Measurements from ENCODE around the gene SNX30.

Gene SNX30

DNA sequence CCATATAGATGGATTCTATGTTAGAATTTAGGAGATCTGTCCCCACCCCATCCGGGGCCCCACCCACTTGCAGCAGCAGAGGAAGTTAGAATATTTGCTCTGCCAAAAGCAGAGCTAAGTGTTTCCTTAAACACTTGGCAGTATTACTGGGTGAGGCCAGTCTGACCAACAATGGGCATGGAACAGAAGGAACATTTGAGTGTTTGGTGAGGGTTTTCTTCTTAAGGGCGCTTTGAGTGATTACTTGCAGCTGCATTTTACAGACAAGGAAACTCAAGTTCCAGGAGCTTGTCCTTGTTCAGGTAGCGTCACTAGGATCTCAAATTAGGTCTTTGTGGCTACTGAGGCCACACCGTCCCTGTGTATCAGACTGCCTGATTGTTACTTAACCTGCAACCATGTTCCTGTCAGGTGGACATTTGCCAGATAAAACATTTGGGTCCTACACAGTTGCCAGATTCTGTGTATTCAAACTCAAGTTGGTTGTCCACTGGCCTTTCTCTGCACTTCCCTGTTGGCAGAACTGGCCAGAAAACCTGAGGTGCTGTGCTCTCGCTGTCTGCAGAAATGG is 80.8 kb downstream of the SNX30 start:
- DNase-seq, result peak in 1 of 3 experiments; percentile 50

GRCh38 chr9:112831969-112832368 is 81.4 kb downstream of the SNX30 start:
- DNase-seq, result no peak

- no peak for DNase-seq
These were observed 82.5 kb downstream of the SNX30 start for GRCh38 chr9:112833081-112833480.

DNA sequence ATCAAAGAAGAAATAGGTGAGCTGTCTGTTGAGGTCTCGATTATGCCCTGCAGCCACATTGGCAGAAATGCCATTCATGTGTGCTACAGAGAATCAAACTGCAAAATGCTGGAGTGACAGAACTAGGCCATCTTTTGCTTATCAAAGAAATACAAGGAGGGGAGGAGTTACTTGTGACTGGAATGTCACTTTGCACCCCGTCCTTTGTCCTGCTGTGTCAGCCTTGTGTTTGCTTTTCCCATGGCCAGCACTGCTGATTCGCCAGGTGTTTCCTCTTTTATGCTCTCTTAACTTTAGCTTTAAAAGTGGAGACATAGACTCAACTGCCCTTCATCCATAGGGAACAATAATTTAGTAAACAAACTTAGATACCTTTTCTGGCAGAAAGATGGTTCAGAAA is 85.8 kb downstream of the SNX30 start:
- peak; percentile 15 to 44 (median 18) for DNase-seq

- DNase-seq, result no peak
These were observed 87.8 kb downstream of the SNX30 start for GRCh38 chr9:112838342-112838741.

- no peak for DNase-seq
These were observed 88.8 kb downstream of the SNX30 start for GRCh38 chr9:112839331-112839730.

DNA sequence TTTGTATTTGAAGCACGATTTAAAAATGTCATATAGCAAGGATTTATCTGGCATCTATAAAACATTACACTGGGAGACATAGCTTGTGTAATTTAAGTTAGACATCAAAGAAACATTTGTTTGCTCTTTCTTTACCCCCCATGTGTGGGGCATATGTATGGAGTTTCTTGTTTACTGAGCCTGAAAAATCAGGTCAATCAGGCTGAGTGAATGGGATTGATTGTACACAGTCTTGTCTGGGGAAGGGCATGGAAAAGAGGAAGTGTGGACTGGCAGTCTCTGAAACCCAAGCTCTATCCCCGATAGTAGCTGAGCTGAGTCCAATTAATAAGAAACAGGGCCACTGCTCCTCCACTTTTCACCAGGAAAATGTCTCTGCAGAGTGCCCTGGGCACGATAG is 90.7 kb downstream of the SNX30 start:
- peak in 2 of 3 experiments; percentile 18 to 58 for DNase-seq

GRCh38 chr9:112842555-112842954 is 92.0 kb downstream of the SNX30 start:
- DNase-seq, result no peak

GRCh38 chr9:112844771-112845542 is 94.4 kb downstream of the SNX30 start:
- DNase-seq, result peak in 2 of 3 experiments; percentile 41 to 64

DNA sequence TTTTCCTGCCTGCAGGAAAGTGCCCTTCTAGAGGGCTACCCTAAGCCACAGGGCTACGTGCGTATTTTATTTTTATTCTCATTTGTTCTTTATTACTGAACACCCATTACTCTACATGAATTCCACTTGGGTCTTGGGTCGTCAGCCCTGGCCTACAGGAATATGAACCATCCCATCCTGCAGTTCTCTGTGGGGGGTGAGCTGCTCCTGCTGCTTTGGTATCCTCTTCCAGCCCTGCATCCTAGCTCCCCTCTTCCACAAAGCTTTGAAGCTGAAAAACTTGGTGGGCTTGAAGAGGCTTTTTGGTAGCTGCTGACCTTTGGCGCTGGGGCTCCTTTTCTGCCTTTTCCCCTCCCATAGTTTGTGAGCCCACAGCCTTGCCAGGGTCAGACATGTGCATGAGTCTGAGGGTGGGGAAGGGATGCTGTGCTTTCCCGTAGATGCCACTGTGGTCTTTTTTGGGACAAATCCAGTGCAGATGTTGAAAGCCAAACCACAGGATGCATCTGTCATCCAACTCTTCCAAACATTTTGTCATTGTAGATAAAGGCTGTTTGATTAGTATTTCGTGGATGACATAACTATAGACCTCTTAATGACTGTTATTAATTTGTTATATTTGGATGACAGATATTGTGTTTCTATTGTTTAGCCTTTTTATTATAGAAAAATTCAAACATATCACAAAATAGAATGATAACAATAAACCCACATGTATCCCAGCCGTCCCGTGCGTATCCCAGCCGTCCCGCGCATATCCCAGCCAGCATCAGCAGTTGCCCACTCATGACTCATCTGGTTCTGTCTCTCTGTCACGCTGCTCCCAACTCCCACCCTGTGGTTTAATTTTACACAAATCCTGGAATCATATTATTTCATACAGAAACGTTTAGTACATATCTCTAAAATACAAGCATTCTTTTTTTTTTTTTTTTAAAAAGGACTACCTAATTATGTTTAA is 96.2 kb downstream of the SNX30 start:
- no peak for DNase-seq

GRCh38 chr9:112848316-112849151 is 98.0 kb downstream of the SNX30 start:
- no peak for DNase-seq

GRCh38 chr9:112849363-112849922 is 98.9 kb downstream of the SNX30 start:
- DNase-seq, result no peak

GRCh38 chr9:112850840-112851239 is 100.3 kb downstream of the SNX30 start:
- no peak for DNase-seq

GRCh38 chr9:112852741-112853504 is 102.4 kb downstream of the SNX30 start:
- DNase-seq, result no peak

DNA sequence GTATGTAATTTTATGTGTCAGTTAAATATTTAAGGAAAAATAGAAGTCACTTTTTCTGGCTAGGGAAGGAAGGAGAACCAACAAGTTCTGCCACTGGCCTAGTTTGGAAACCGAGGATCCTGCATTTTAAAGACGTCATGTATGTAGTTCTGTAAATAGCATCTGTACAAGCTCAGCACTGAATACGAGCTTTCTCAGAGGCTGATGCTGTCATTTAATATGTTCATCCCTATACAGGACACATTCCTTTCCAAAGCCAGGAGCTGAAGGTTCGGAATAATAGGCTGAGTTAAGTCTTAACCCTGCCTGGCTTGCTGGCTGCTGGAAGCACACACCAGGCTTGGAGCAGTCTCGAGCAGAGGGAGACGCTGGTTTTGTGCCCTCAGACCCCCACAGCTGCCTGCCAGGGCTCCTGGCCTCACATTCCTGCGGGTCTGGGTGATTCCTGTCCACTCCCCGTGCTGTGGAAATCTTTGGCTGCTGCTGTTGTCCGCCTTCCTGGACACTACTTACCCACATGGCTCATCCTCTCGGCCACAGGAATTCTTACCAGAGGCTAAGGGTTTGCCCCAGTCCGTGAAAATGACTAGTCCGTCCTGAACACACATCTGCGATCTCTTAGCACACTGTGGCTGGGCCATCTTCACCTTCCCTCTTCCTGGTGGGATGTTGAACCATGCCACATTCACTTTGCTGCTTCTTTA is 103.5 kb downstream of the SNX30 start:
- DNase-seq, result no peak

- DNase-seq, result no peak
These were observed 104.1 kb downstream of the SNX30 start for GRCh38 chr9:112854657-112855056.

DNA sequence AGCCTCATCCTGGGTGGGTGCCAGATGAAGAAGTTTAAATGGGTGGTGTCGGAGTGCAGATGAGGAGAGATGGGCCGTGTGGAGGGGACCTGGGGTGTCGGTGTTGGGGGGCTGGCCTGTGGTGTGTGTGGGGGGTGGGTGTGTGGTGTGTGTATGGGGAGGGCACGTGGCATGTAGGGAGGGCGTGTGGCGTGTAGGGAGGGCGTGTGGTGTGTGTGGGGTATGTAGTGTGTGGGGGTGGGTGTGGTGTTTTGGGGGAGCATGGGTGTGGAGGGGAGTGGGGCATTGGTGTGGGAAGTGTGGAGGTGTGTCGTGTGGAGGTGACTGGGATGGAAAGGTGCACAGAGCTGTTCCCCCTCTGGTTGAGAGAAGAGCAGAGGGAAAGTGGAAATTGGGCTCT is 105.6 kb downstream of the SNX30 start:
- no peak for DNase-seq

DNA sequence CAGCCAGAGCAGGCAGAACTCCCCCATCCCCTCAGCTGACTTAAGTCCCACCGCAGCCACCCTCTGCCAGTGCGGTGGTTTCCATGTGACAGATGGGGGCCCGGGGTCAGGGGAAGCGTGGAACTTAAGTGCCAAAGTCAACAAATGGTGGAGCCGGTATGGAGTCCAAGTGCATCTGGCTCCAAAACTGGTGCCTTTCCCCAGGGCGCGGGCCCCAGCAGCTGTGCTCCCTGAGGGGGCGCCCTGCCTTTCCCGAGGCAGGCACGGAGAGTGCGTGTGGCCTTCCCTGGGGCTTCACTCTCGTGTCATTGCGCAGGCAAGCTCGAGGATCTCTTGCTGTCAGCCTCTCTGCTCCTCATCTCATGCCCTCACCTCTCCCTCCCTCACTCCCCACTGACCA is 106.3 kb downstream of the SNX30 start:
- DNase-seq, result no peak

DNA sequence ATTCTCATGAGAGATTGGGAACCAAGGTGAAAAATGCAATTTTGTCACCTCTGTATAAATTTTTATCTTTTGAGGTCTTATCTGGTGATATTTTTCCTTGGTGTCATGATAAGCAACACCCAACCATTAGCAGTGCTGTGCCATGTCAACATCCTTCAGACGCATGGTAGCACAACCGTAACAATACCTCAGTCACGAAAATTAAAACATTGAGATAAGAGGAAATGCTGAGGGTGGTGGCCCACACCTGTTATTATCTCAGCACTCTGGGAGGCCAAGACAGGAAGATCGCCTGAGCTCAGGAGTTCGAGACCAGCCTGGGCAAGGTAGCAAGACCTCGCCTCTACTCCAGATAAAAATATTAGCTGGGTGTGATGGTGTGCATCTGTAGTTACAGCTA is 107.4 kb downstream of the SNX30 start:
- DNase-seq, result no peak

- no peak for DNase-seq
These were observed 108.1 kb downstream of the SNX30 start for GRCh38 chr9:112858625-112859147.

- no peak for DNase-seq
These were observed 109.9 kb downstream of the SNX30 start for GRCh38 chr9:112860451-112860850.

Data from NCI-H1417 (cell line).